ENCODE measurements around the gene CLEC18A.
"Not testable (repeated sequence)": the region's sequence is repeated elsewhere in the genome, so short reads cannot be mapped to it uniquely, and the experiment has no call there.

GRCh38 chr16:69972120-69972519 lies 21.0 kb downstream of the CLEC18A start:
- TF ChIP-seq CTCF (conservative IDR thresholded peaks at IDR 0.05; ENCODE audit: low read depth, low read length); RAD21 (IDR thresholded peaks at IDR 0.05; ENCODE audit: low read length); BHLHE40 (IDR thresholded peaks at IDR 0.05; ENCODE audit: low read depth, low read length); USF2 (IDR thresholded peaks at IDR 0.05; ENCODE audit: low read depth, low read length); MAFK (IDR thresholded peaks at IDR 0.05; ENCODE audit: low read depth, low read length); FOS (IDR thresholded peaks at IDR 0.05; ENCODE audit: low read depth, low read length); POLR2A (IDR thresholded peaks at IDR 0.05; ENCODE audit: low read depth, low read length): not testable (repeated sequence)
